GM12878 (cell line): ENCODE data around the gene COMMD6. TPM values are rescaled to one million over a fixed set of nuclear protein-coding genes. Genes with fewer than 3 reads are reported as not detected.

Experiments
- ATAC-seq: fragments of 200-7000 bp; cut with Tn5 transposase; 3 replicates; pipeline ENCODE4 v1.9.1; 2020; ENCODE audit warnings: mild to moderate bottlenecking, moderate library complexity
- BruUV-seq: library from RNA; stranded (reverse); fragments of 400-500 nt; replicated peaks from 2 replicates; lab custom pipeline; 2021; lab: Mats Ljungman, UMichigan
- CTCF ChIA-PET: fragments of 300-600 bp; sonication (Branson Sonifier 250); formaldehyde crosslinking; extraction: SDS; loops from one replicate; lab custom pipeline; 2021; ENCODE audit warnings: inconsistent platforms; lab: Yijun Ruan, JAX
- POLR2A ChIA-PET: fragments of 350-600 bp; formaldehyde crosslinking; extraction: SDS; loops from one replicate; lab custom pipeline; 2021; ENCODE audit warnings: inconsistent platforms; lab: Charles Lee
- RAD21 ChIA-PET: fragments of 300-600 bp; sonication (Branson Sonifier 250); formaldehyde crosslinking; loops from one replicate; lab custom pipeline; 2023; ENCODE audit warnings: antibody characterized with exemption; ENCODE audit not compliant: unreplicated experiment; lab: Charles Lee
- SMC1A ChIA-PET: fragments of 300-600 bp; sonication (Branson Sonifier 250); formaldehyde crosslinking; loops from one replicate; lab custom pipeline; 2023; ENCODE audit not compliant: unreplicated experiment, uncharacterized antibody; lab: Charles Lee
- DNase-seq: peaks from one replicate; pipeline ENCODE4 v3.0.0-alpha.2; 2011; ENCODE audit warnings: low read depth, low spot score
- FAIRE-seq: peaks from 3 replicates; lab custom pipeline; 2011; peaks lifted over from hg19 to GRCh38; lab: Jason Lieb, UNC
- H2AFZ ChIP-seq: 2 replicates; pipeline ENCODE4 v1.6.0; 2011; ENCODE audit warnings: low read depth, low read length, control low read depth; ENCODE audit not compliant: control insufficient read depth
- H3K27ac ChIP-seq: 2 replicates; pipeline ENCODE4 v1.5.1; 2011; ENCODE audit warnings: control low read depth; ENCODE audit not compliant: control insufficient read depth, insufficient read depth
- H3K27me3 ChIP-seq, 2 experiments: replicated peaks in 1 of 2; 2 replicates each; pipeline versions ENCODE4 v1.6.0 to v1.6.1; 2011; ENCODE audit warnings: low read length in 1 of 2; ENCODE audit not compliant: control insufficient read depth in 2 of 2, insufficient read depth in 2 of 2
- H3K36me3 ChIP-seq, 2 experiments: 2 replicates each; pipeline ENCODE4 v1.5.1; 2011; ENCODE audit warnings: low read length in 1 of 2; ENCODE audit not compliant: control insufficient read depth in 2 of 2, insufficient read depth in 2 of 2
- H3K4me1 ChIP-seq: 2 replicates; pipeline ENCODE4 v1.6.1; 2011; ENCODE audit warnings: mild to moderate bottlenecking, low read length, moderate library complexity, mixed read lengths; ENCODE audit not compliant: control insufficient read depth, insufficient read depth
- H3K4me2 ChIP-seq: 2 replicates; pipeline ENCODE4 v1.6.0; 2011; ENCODE audit warnings: control low read depth; ENCODE audit not compliant: control insufficient read depth, insufficient read depth
- H3K4me3 ChIP-seq: fragments of 200-600 bp; sonication (generic); 2 replicates; pipeline ENCODE4 v1.5.1; 2016
- H3K79me2 ChIP-seq: 2 replicates; pipeline ENCODE4 v1.6.0; 2011; ENCODE audit warnings: low read length; ENCODE audit not compliant: control insufficient read depth, insufficient read depth
- H3K9ac ChIP-seq: 2 replicates; pipeline ENCODE4 v1.8.0; 2011; ENCODE audit warnings: low read length, control low read depth, mixed read lengths; ENCODE audit not compliant: control insufficient read depth, insufficient read depth
- H3K9me3 ChIP-seq: replicated peaks from 3 replicates; pipeline ENCODE4 v1.5.1; 2011; ENCODE audit warnings: mild to moderate bottlenecking, low read length; ENCODE audit not compliant: control insufficient read depth, insufficient read depth
- H4K20me1 ChIP-seq: 2 replicates; pipeline ENCODE4 v1.6.0; 2011; ENCODE audit not compliant: control insufficient read depth, insufficient read depth
- ETV6 ChIP-seq, 2 experiments: fragments of 450-650 bp in 1 of 2; IDR thresholded peaks in 1 of 2; conservative IDR thresholded peaks in 1 of 2; 2 replicates each; pipeline ENCODE4 v1.6.1; 2014; ENCODE audit warnings: antibody characterized with exemption in 1 of 2, borderline replicate concordance in 1 of 2, low read depth in 1 of 2, mild to moderate bottlenecking in 1 of 2, moderate library complexity in 1 of 2
- IKZF2 ChIP-seq, 2 experiments: fragments of 450-650 bp; IDR thresholded peaks; 2 replicates each; pipeline ENCODE4 v1.6.1; 2017; ENCODE audit warnings: mild to moderate bottlenecking in 2 of 2, moderate library complexity in 2 of 2
- MEF2B ChIP-seq: fragments of 450-650 bp; IDR thresholded peaks from 2 replicates; pipeline ENCODE4 v1.6.1; 2018; ENCODE audit warnings: mild to moderate bottlenecking, moderate library complexity; ENCODE audit not compliant: partially characterized antibody, poor library complexity, severe bottlenecking
- MYB ChIP-seq: fragments of 150-350 bp; IDR thresholded peaks from 2 replicates; pipeline ENCODE4 v1.6.1; 2014; ENCODE audit warnings: mild to moderate bottlenecking, low read depth, low read length, borderline replicate concordance
- NFYA ChIP-seq: IDR thresholded peaks from 2 replicates; pipeline ENCODE4 v1.6.1; 2011; ENCODE audit warnings: low read depth, mild to moderate bottlenecking, low read length, improper control_type of control experiment, borderline replicate concordance
- PAX5 ChIP-seq: IDR thresholded peaks from 2 replicates; pipeline ENCODE4 v1.6.1; 2011; ENCODE audit warnings: low read depth, low read length, borderline replicate concordance
- REST ChIP-seq: IDR thresholded peaks from 2 replicates; pipeline ENCODE4 v1.6.1; 2012; ENCODE audit warnings: mild to moderate bottlenecking, low read depth, low read length
- SPI1 ChIP-seq: IDR thresholded peaks from 2 replicates; pipeline ENCODE4 v1.6.1; 2011; ENCODE audit warnings: low read depth, mild to moderate bottlenecking, low read length, moderate library complexity, borderline replicate concordance; ENCODE audit not compliant: insufficient read depth
- SUZ12 ChIP-seq: fragments of 200-600 bp; sonication (generic); IDR thresholded peaks from one replicate; pipeline ENCODE4 v1.6.1; 2018; ENCODE audit warnings: antibody characterized with exemption, mild to moderate bottlenecking; ENCODE audit not compliant: unreplicated experiment
- TCF12 ChIP-seq: IDR thresholded peaks from 2 replicates; pipeline ENCODE4 v1.6.1; 2011; ENCODE audit warnings: low read depth, mild to moderate bottlenecking, low read length
- USF2 ChIP-seq: IDR thresholded peaks from 2 replicates; pipeline ENCODE4 v1.6.1; 2011; ENCODE audit warnings: low read depth, low read length, improper control_type of control experiment, borderline replicate concordance
- ZBTB40 ChIP-seq: fragments of 450-650 bp; IDR thresholded peaks from 2 replicates; pipeline ENCODE4 v1.6.1; 2016; ENCODE audit warnings: mild to moderate bottlenecking, moderate library complexity, borderline replicate concordance
- WGBS: methylation state at CpG from one replicate; pipeline ENCODE4 v1.1.6; 2016; ENCODE audit warnings: low lambda C conversion rate; ENCODE audit not compliant: insufficient replicate concordance, insufficient coverage; ENCODE audit errors: missing lambda C conversion rate; 5-methylcytosine and 5-hydroxymethylcytosine counted together
- in situ Hi-C: fragments of 300-500 bp; cut with MboI; formaldehyde crosslinking; loops from 9 replicates; pipeline ENCODE4 v1.14.3; 2018; ENCODE audit warnings: mixed read lengths
- intact Hi-C: fragments of 100-400 bp; cut with micrococcal nuclease; formaldehyde crosslinking; loops from one replicate; pipeline ENCODE4 v1.14.2; 2022; ENCODE audit not compliant: unreplicated experiment
- polyA plus RNA-seq, 11 experiments: library from polyadenylated mRNA; depleted of rRNA in 4 of 11; unstranded in 6 of 11; stranded (reverse) in 5 of 11; fragments of >200 nt; fragmentation: Nextera tagmentation in 4 of 11; fragmentation: Illumina TruSeq in 1 of 11; extraction: Ambion mirVana in 4 of 11; extraction: Trizol in 1 of 11; gene quantifications; 1 replicate in 1 of 11; 2 replicates in 10 of 11; pipeline versions ENCODE4 v1.2.1 to v1.2.3, GENCODE V29; 2011 to 2016; ENCODE audit warnings: inconsistent platforms in 2 of 11, missing spikeins in 2 of 11, low read depth in 1 of 11
- total RNA-seq, 4 experiments: library from RNA; depleted of rRNA in 3 of 4; stranded (reverse); fragments of >200 nt in 3 of 4; fragmentation: Illumina TruSeq in 1 of 4; extraction: Trizol in 1 of 4; gene quantifications; 2 replicates each; pipeline versions ENCODE4 v1.2.1 to v1.2.3, GENCODE V29; 2013 to 2021

Gene COMMD6
- total and polyA plus RNA-seq, 10 of the 15 experiments (the other 5 are each of a cell fraction or from before 2014, with no cell fraction given): 127 to 509 (median 247) TPM

GRCh38 chr13:75512253-75512652 is 25.4 kb downstream of the COMMD6 start:
- H3K36me3 ChIP-seq: no peaks in the 10 kb centered on the region
- POLR2A ChIA-PET: interaction anchor here (0.7 kb wide), 1 partner anchor 157 kb away, joined by 3 read pairs; no protein-coding TSS in a partner anchor
- DNase-seq (peak; percentile 80), FAIRE-seq (peak; percentile 88), ATAC-seq (peak; percentile 93)
- H3K79me2 ChIP-seq: no peaks in the 10 kb centered on the region
- H3K4me3 ChIP-seq: no peak overlapping the region
- no peaks in the 10 kb centered on the region for H4K20me1 ChIP-seq
- in situ Hi-C loops: no loop called here
- peaks cover 9% of the 10 kb centered on the region; the same call in 2 of the 3 replicates for H3K9me3 ChIP-seq
- intact Hi-C loops: no loop called here
- RAD21 ChIA-PET: interaction anchor here (0.8 to 2.3 kb wide), 4 partner anchors 15 to 30 kb away, joined by 3 to 7 read pairs (median 4); partner anchors contain the start of gene TBC1D4
- no peak overlapping the region for H3K27ac ChIP-seq
- H2AFZ ChIP-seq: no peak overlapping the region
- CTCF ChIA-PET: interaction anchor here (1.3 to 1.5 kb wide), 2 partner anchors 9 to 25 kb away, joined by 4 read pairs; partner anchors contain the start of gene COMMD6
- H3K4me1 ChIP-seq: peaks cover 40% of the 10 kb centered on the region
- SMC1A ChIA-PET: interaction anchor here (0.6 to 2.8 kb wide), 7 partner anchors 11 to 249 kb away, joined by 3 to 18 read pairs (median 6); no protein-coding TSS in a partner anchor
- whole genome bisulfite sequencing: 22% methylated on average over 3 of the region's 3 CpGs
- no TSS peak for BruUV-seq
- peak overlapping the region; percentile 45 for H3K4me2 ChIP-seq
- H3K27me3 ChIP-seq: no peaks in the 10 kb centered on the region
- H3K9ac ChIP-seq: no peak overlapping the region
- TF ChIP-seq ETV6 (conservative IDR thresholded peaks at IDR 0.05 in 1 of 2, IDR thresholded peaks at IDR 0.05 in 1 of 2; ENCODE audit: borderline replicate concordance in 1 of 2, low read depth in 1 of 2) (peak in 1 of 2 experiments; percentile 72; a peak in 1 of 4 replicates), MYB (no peak), ZBTB40 (no peak), USF2 (no peak), PAX5 (no peak), TCF12 (peak; percentile 76), REST (peak; percentile 51; the same call in 1 of the 2 replicates), SPI1 (no peak), MEF2B (peak; percentile 68), SUZ12 (no peak), IKZF2 (IDR thresholded peaks at IDR 0.05) (peak; percentile 85 to 86), NFYA (no peak)
